Endometrium (tissue), 2 donors: Measurements from ENCODE around the gene RPS6KB2.
"Not testable (repeated sequence)": the region's sequence is repeated elsewhere in the genome, so short reads cannot be mapped to it uniquely, and the experiment has no call there.

Source experiments
- FAIRE-seq: peaks from 2 replicates; lab custom pipeline; 2012; peaks lifted over from hg19 to GRCh38; lab: Jason Lieb, UNC
- donor health status: control.
- donor health status: control.

Gene RPS6KB2

GRCh38 chr11:67410984-67411784, 17.1 kb upstream of the RPS6KB2 start:
- FAIRE-seq, result no peak

DNA sequence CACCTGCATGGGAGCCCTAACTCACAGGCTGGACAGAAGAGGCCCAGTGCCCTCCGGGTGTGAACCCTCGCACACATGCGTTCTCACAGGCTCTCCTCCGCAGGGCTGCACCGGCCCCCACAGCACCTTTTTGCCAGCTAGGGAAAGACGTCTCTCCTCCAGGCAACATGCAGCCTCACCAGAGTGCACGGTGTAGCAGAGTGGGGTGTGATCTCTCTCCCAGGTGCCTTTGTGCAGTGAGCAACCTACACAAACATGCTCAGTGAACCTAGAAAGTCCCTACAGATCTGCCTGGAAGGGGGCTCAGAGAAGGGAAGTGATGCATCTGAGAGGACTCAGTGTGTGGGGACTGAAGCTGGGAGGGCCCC, 16.5 kb upstream of the RPS6KB2 start:
- no peak for FAIRE-seq

GRCh38 chr11:67412495-67413179, 15.7 kb upstream of the RPS6KB2 start:
- FAIRE-seq, result no peak

- FAIRE-seq, result no peak
These were observed 14.9 kb upstream of the RPS6KB2 start for GRCh38 chr11:67413266-67413849.

- FAIRE-seq, result no peak
These were observed 12.6 kb upstream of the RPS6KB2 start, which contains the start of gene CARNS1 for GRCh38 chr11:67415501-67416304. CARNS1 (plus strand) TSS chr11:67415678; CDS start chr11:67416200, 522 bp downstream.

DNA sequence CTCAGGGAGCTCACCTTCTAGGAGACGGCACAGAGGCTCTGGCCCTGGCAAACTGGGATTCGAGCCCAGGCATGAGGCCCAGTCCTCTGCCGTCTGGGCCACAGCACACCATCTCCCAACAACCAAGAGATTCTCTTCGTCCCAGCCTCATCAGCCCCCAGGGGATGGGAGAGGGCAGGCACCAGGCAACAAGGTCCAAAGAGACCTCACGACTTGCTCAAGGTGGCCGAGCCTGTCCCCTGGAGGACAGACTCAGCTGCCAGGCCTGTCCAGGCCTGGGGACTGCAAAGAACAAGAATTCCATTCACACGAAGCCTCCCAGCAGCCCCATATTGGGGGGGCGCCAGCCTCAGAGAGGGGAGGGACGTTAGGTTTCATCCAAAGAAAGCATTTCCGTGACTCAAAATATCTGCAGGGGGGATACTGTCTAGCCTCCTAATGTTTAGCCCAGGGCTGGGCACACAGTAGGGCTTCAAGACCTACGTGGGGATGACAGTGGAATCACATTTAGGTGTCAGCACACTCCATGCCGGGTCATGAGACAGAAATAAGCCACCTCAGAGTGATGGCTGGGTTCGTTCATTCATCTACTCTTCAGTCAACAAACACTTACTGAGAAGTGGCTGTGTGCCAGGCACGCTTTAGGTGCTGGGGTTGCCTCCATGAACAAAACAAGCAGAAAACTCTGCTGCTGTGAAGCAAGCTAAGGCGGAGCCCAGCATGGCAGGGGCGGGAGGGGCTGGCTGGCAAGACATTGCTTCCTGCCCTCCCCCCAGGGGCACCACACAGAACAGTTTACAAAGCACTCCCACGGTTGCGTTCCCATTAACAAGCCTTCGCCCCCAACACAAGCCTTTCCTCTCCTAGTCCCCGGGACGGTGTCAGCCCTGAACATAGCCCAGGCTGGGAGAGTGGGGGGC, 11.6 kb upstream of the RPS6KB2 start:
- FAIRE-seq, result no peak

DNA sequence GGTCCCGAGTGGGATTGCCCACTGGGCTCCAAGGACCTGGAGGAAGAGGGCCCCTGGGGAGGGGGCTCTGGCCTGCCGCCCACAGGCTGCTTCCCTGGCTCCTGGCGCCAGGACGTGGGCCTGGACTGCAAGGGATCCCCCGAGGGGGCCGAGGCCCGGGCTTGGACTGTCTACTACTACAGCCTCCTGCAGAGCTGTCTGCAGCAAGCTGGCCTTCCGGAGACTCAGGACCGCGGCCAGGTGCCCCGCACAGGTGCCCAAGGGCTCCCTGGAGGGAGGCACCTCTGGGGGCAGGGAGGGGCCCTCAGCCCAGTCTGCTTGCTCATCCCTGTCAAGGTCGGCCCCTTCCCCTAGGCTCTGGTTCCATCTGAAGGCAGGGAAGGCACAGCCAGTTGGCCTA, 10.9 kb upstream of the RPS6KB2 start:
- no peak for FAIRE-seq

GRCh38 chr11:67418476-67419281, 9.6 kb upstream of the RPS6KB2 start:
- FAIRE-seq, result no peak

DNA sequence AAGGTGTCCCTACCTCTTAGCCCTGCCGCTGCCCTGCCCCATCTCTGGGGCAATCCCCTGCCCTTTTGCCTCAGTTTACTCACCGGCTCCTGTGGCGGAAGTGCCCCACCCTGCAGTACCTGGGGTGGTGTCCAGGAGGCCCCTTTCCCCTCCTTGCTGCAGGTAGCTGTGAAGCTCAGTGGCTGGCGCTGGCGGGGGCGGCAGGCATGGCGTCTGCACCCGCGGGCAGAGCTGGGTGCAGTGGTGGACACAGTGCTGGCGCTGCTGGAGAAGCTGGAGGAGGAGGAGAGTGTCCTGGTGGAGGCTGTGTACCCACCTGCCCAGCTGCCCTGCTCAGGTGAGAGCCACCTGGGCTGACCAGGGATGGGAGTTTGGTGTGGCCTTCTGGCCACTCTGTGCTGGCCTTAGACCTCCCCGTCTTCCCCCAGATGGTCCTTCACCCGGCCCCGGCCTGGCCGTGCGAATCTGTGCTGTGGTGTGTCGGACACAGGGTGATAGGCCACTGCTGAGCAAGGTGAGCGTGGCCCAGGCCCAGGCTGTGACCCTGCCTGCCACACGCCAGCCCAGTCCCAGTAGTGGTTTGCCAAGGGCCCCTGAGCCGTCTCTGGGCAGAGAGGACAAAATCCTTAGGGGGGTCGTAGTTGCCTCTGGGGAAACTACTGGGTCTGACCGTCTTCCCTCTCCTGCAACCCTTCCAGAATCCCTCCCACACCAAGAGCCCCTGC, 8.8 kb upstream of the RPS6KB2 start:
- FAIRE-seq, result no peak

GRCh38 chr11:67420147-67420645, 8.1 kb upstream of the RPS6KB2 start:
- FAIRE-seq, result no peak

GRCh38 chr11:67420646-67421429, 7.5 kb upstream of the RPS6KB2 start:
- FAIRE-seq, result no peak

DNA sequence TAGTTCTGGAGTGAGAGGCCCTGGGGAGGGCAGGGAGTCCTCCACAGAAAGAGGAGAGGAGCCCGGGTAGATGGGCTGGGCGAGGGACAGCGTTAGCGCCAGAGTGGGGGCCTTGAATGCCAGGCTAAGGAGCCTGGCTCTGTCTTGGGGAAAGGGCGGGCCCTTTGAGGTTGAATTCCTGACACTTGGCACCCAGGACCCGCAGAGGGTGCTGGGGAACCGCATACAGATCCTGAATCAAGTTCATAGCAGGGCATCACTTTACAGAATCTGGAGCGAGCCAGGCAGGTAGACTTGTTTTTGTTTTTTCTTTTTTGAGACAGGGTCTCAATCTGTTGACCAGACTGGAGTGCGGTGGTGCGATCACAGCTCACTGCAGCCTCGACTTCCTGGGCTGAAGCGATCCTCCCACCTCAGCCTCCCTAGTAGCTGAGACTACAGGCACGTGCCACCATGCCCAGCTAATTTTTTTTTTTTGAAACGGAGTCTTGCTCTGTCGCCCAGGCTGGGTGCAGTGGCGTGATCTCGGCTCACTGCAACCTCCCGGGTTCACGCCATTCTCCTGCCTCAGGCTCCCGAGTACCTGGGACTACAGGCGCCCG, 6.8 kb upstream of the RPS6KB2 start:
- FAIRE-seq, result no peak

GRCh38 chr11:67422891-67423290, 5.4 kb upstream of the RPS6KB2 start:
- no peak for FAIRE-seq

- no peak for FAIRE-seq
These were observed 4.8 kb upstream of the RPS6KB2 start for GRCh38 chr11:67423466-67423865.

GRCh38 chr11:67423891-67424613, 4.2 kb upstream of the RPS6KB2 start:
- FAIRE-seq, result no peak

GRCh38 chr11:67427364-67427859, 882 bp upstream of the RPS6KB2 start:
- FAIRE-seq, result not testable (repeated sequence)

DNA sequence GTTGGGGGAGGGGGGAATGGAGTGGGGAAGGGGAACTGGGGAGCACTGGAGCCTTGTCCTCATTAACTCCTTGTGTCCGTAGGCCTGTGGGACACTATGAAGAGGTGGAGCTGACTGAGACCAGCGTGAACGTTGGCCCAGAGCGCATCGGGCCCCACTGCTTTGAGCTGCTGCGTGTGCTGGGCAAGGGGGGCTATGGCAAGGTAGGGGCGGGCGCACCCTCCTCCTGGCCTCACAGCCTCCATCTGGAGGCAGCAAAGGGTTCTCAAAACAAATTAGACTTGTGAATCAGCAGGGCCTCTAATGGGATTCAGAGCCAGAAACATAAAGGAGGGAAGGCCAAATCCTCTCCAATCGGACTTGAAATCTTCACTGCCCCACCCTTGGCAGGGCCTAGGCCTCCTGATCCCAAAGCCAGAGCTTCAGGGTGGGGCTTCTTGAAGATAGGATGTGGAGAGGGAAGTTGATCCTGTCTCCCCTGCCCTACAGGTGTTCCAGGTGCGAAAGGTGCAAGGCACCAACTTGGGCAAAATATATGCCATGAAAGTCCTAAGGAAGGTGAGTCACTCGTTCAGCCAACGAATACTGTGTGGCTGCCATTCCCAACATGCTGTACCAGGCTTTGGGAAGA, 859 bp downstream of the RPS6KB2 start:
- FAIRE-seq, result no peak
